PC-9 (cell line): ENCODE measurements around the gene GET3.

Experiments
- CTCF ChIP-seq: fragments of 200-600 bp; sonication (generic); conservative IDR thresholded peaks from 2 replicates; pipeline ENCODE4 v1.6.1; 2017; ENCODE audit warnings: mixed run types, antibody characterized with exemption, mild to moderate bottlenecking, moderate library complexity
- EZH2 ChIP-seq: fragments of 200-600 bp; sonication (generic); IDR thresholded peaks from 2 replicates; pipeline ENCODE4 v1.8.0; 2017; ENCODE audit warnings: antibody characterized with exemption, low read depth

DNA sequence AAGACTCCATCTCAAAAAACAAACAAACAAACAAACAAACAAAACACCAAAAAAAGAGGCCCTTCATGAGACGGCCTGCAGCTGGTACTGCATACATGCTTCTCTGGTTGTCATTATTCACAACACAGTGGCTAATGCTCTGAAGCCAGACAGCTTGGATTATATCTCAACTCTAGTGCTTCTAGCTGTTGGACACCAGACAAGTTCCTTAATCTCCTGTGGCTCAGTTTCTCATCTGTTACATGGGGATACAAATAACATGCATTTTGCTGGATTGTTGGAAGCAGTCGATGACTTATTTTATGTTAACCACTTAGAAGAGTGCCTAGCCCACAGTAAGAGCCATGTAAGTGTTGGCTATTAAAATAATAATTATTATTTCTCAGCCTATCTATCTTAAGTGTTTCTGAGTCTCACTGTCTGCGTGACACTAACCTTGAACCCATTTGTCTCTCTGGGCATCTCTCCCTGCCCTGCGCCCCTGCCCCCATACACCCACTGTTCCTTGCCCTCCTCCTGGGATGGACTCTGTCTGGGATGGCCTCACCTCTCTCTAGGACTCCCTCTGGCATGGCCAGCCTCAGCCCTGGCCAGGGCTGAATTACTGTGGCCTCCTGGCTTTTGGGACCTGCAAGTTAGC, 50.9 kb downstream of the GET3 start:
- TF ChIP-seq EZH2 (no peak), CTCF (no peak)
